ENCODE measurements around the gene ASAP2.
"Not testable (repeated sequence)": the region's sequence is repeated elsewhere in the genome, so short reads cannot be mapped to it uniquely, and the experiment has no call there.

Gene ASAP2

GRCh38 chr2:9212010-9212635 is 5.5 kb downstream of the ASAP2 start:
- no peak for TF ChIP-seq CTCF (IDR thresholded peaks at IDR 0.05; ENCODE audit: borderline replicate concordance, insufficient read depth, low read depth, low read length)
- H3K4me3 ChIP-seq (ENCODE audit: low read depth, low read length): no peak overlapping the region

DNA sequence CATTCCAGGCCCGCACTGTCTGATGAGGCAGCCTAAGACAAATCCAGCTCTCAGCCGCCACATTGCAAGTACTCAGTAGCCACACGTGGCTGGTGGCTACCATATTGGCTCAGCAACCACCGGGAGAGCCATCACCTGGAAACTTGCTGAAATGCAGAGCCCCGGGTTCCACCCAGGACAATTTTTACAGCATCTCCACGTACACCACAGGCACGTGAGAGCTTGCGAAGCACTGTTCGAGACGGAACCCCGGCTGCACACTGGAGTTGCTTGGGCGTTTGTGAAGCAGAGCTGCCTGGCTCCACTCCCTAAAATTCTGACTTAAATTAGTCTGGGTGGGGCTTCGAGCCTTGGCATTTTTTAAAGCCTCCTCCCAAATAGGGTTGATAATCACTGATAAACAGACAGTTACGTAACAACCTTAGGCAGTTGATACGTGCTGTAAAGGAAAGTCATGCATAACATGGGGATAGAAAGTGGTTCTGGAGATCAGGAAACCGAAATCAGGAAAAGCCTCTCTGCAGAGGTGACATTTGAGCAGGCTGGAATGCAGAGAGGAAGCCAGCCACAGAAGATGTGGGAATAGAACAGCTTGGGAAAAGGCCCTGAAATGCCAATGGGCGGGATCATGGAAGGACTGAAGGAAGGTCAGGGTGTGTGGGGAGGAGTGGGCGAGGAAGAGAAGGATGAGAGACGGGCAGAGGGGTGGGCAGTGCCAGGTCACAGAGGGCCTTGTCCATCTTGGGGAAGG is 6.2 kb downstream of the ASAP2 start:
- TF ChIP-seq CTCF (IDR thresholded peaks at IDR 0.05; ENCODE audit: borderline replicate concordance, insufficient read depth, low read depth, low read length): no peak
- H3K4me3 ChIP-seq (ENCODE audit: low read depth, low read length): no peak overlapping the region

- no peak overlapping the region for H3K4me3 ChIP-seq (ENCODE audit: low read depth, low read length)
- TF ChIP-seq CTCF (IDR thresholded peaks at IDR 0.05; ENCODE audit: borderline replicate concordance, insufficient read depth, low read depth, low read length): no peak
These were observed 7.0 kb downstream of the ASAP2 start for GRCh38 chr2:9213477-9214051.

DNA sequence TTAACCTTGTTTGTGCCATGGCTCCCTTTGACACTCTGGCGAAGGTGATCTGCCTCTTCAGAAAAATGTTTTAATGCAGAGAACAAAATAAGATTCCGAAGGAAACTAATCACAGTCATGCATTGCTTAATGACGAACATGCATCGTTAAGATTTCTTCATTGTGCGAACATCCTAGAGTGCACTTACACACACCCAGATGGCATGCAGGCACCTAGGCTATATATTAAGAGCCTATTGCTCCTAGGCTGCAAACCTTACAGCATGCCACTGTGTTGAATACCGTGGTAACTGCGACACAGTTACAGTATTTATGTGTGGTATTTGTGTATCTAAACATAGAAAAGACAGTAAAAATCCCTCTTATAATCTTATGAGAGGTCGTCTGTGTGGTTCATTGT is 8.3 kb downstream of the ASAP2 start:
- no peak for TF ChIP-seq CTCF (IDR thresholded peaks at IDR 0.05; ENCODE audit: borderline replicate concordance, insufficient read depth, low read depth, low read length)
- no peak overlapping the region for H3K4me3 ChIP-seq (ENCODE audit: low read depth, low read length)

DNA sequence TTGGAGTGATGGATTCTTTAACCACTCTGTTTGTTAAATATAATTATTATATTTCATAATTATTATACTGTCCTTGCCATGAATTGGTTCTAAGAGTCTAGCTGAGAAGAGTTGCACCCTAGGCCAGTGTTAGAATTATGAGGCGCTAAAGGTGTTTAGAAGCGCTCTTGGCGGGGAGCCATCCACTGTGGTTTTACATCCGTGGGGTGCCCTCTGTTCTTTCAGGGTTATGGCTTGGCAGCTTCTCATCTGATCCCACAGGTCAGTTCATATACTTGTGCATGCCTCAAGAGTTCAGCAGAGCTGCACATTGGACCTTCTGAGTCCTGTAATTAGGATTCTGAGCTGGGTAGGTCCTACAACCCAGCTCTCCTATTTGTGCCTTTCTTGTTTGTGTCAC is 9.1 kb downstream of the ASAP2 start:
- no peak for TF ChIP-seq CTCF (IDR thresholded peaks at IDR 0.05; ENCODE audit: borderline replicate concordance, insufficient read depth, low read depth, low read length)
- H3K4me3 ChIP-seq (ENCODE audit: low read depth, low read length): no peak overlapping the region

DNA sequence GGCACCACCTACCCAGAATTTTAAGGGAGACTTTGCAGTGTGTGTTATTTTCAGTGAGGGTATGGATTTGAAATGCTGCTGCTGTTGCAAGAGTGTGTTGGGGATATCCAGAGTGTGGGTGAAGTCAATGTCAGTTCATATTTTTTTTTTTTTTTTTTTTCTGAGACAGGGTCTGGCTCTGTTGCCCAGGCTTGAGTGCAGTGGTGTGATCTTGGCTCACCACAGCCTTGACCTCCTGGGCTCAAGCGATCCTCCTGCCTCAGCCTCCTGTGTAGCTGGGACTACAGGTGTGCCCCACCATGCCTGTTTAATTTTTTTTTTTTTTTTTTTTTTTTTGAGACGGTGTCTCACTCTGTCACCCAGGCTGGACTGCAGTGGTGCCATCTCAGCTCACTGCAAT is 9.5 kb downstream of the ASAP2 start:
- H3K4me3 ChIP-seq (ENCODE audit: low read depth, low read length): not testable (repeated sequence)

- TF ChIP-seq CTCF (IDR thresholded peaks at IDR 0.05; ENCODE audit: borderline replicate concordance, insufficient read depth, low read depth, low read length): no peak
- no peak overlapping the region for H3K4me3 ChIP-seq (ENCODE audit: low read depth, low read length)
These were observed 11.5 kb downstream of the ASAP2 start for GRCh38 chr2:9217838-9218770.

All from GM12875 (cell line).